Adipose tissue (tissue), 3 donors: ENCODE measurements around the gene ENDOV. TPM values are rescaled to one million over a fixed set of nuclear protein-coding genes. Genes with fewer than 3 reads are reported as not detected.

Experiments
- H3K27ac ChIP-seq: one replicate; pipeline ENCODE4 v1.5.1; 2013; ENCODE audit warnings: low read depth, low read length
- WGBS, 3 donors: extraction: QIAGEN DNeasy Blood & Tissue Kit; methylation state at CpG; one replicate each; pipeline ENCODE4 v1.1.7; 2013; 5-methylcytosine and 5-hydroxymethylcytosine counted together
- polyA plus RNA-seq, 3 donors: library from polyadenylated mRNA; stranded (reverse); fragments of 200-250 nt; gene quantifications; one replicate each; pipeline ENCODE4 v1.2.3, GENCODE V29; 2013
- donor health status: healthy with polysubstance abuse.
- donor health status: Bipolar disorder and iron deficiency.
- donor health status: healthy.

The ENDOV gene
- polyA plus RNA-seq, 3 donors: 10.3 to 19.8 (median 10.5) TPM

GRCh38 chr17:80453998-80454556 lies 39.1 kb downstream of the ENDOV start:
- peak overlapping the region; percentile 53 for H3K27ac ChIP-seq
- 34 to 37% (median 35%) methylated on average over 35 to 36 of the region's 36 CpGs for WGBS, 3 donors

- WGBS, 3 donors: 0 to 2% (median 1%) methylated on average over 73 to 88 of the region's 88 CpGs
- H3K27ac ChIP-seq: peak overlapping the region; percentile 75
These were observed 39.8 kb downstream of the ENDOV start for GRCh38 chr17:80454557-80455335.

- 5 to 7% (median 6%) methylated on average over 20 of the region's 20 CpGs for WGBS, 3 donors
- peak overlapping the region; percentile 75 for H3K27ac ChIP-seq
These were observed 40.4 kb downstream of the ENDOV start for GRCh38 chr17:80455336-80455710.

- 63 to 69% (median 64%) methylated on average over 4 of the region's 4 CpGs for WGBS, 3 donors
- H3K27ac ChIP-seq: no peak overlapping the region
These were observed 40.8 kb downstream of the ENDOV start for GRCh38 chr17:80455784-80456183.

- H3K27ac ChIP-seq: no peak overlapping the region
- WGBS, 3 donors: 50 to 64% (median 52%) methylated on average over 21 of the region's 21 CpGs
These were observed 41.7 kb downstream of the ENDOV start for GRCh38 chr17:80456465-80457235.

GRCh38 chr17:80457236-80457856 lies 42.4 kb downstream of the ENDOV start:
- WGBS, 3 donors: 54 to 75% (median 56%) methylated on average over 15 of the region's 15 CpGs

GRCh38 chr17:80458016-80458415 lies 43.0 kb downstream of the ENDOV start:
- 90 to 91% (median 90%) methylated on average over 8 of the region's 8 CpGs for WGBS, 3 donors
- H3K27ac ChIP-seq: no peak overlapping the region

More at GRCh38 chr17:80457236-80457856, 42.4 kb downstream of the ENDOV start:
- no peak overlapping the region for H3K27ac ChIP-seq

GRCh38 chr17:80459234-80459633 lies 44.3 kb downstream of the ENDOV start:
- 77 to 83% (median 81%) methylated on average over 11 of the region's 11 CpGs for WGBS, 3 donors

GRCh38 chr17:80460429-80460834 lies 45.5 kb downstream of the ENDOV start:
- WGBS, 3 donors: 39 to 64% (median 61%) methylated on average over 8 of the region's 8 CpGs
- H3K27ac ChIP-seq: no peak overlapping the region

More at GRCh38 chr17:80459234-80459633, 44.3 kb downstream of the ENDOV start:
- H3K27ac ChIP-seq: no peak overlapping the region

- no peak overlapping the region for H3K27ac ChIP-seq
- 53 to 66% (median 59%) methylated on average over 20 of the region's 20 CpGs for WGBS, 3 donors
These were observed 46.7 kb downstream of the ENDOV start for GRCh38 chr17:80461528-80462160.

- WGBS, 3 donors: 60 to 61% (median 61%) methylated on average over 13 of the region's 13 CpGs
These were observed 48.9 kb downstream of the ENDOV start for GRCh38 chr17:80463784-80464400.

GRCh38 chr17:80464486-80464885 lies 49.5 kb downstream of the ENDOV start:
- no peak overlapping the region for H3K27ac ChIP-seq
- 74 to 92% (median 78%) methylated on average over 8 of the region's 8 CpGs for WGBS, 3 donors

More at GRCh38 chr17:80463784-80464400, 48.9 kb downstream of the ENDOV start:
- H3K27ac ChIP-seq: no peak overlapping the region

GRCh38 chr17:80465327-80465974 lies 50.5 kb downstream of the ENDOV start:
- no peak overlapping the region for H3K27ac ChIP-seq
- WGBS, 3 donors: 75 to 79% (median 77%) methylated on average over 20 of the region's 20 CpGs

- no peak overlapping the region for H3K27ac ChIP-seq
- 72 to 82% (median 76%) methylated on average over 12 to 15 of the region's 15 CpGs for WGBS, 3 donors
These were observed 51.3 kb downstream of the ENDOV start for GRCh38 chr17:80466188-80466705.

GRCh38 chr17:80468242-80468641 lies 53.3 kb downstream of the ENDOV start:
- 11 to 17% (median 13%) methylated on average over 14 to 16 of the region's 16 CpGs for WGBS, 3 donors
- H3K27ac ChIP-seq: no peak overlapping the region

GRCh38 chr17:80468781-80469493 lies 54.0 kb downstream of the ENDOV start:
- 71 to 73% (median 71%) methylated on average over 28 of the region's 28 CpGs for WGBS, 3 donors
- no peak overlapping the region for H3K27ac ChIP-seq

- WGBS, 3 donors: 77 to 81% (median 80%) methylated on average over 11 of the region's 11 CpGs
- no peak overlapping the region for H3K27ac ChIP-seq
These were observed 54.7 kb downstream of the ENDOV start for GRCh38 chr17:80469667-80470066.
